Hepatocyte (in vitro differentiated cells): Measurements from ENCODE around the gene GFRA3.

Source experiments
- EZH2 ChIP-seq: fragments of 200-600 bp; sonication (generic); IDR thresholded peaks from 2 replicates; pipeline ENCODE4 v1.6.1; 2016; ENCODE audit warnings: antibody characterized with exemption, mild to moderate bottlenecking, borderline replicate concordance
- EZH2phosphoT487 ChIP-seq: fragments of 200-600 bp; sonication (generic); IDR thresholded peaks from one replicate; pipeline ENCODE4 v1.6.1; 2018; ENCODE audit warnings: antibody characterized with exemption, mild to moderate bottlenecking, low read depth, moderate library complexity; ENCODE audit not compliant: unreplicated experiment, severe bottlenecking
- TF ChIP-seq, protein P1 (sequence below): fragments of 200-600 bp; sonication (generic); IDR thresholded peaks from 2 replicates; pipeline ENCODE4 v1.5.1; 2016; ENCODE audit warnings: antibody characterized with exemption, mild to moderate bottlenecking; ENCODE audit not compliant: poor library complexity

DNA sequence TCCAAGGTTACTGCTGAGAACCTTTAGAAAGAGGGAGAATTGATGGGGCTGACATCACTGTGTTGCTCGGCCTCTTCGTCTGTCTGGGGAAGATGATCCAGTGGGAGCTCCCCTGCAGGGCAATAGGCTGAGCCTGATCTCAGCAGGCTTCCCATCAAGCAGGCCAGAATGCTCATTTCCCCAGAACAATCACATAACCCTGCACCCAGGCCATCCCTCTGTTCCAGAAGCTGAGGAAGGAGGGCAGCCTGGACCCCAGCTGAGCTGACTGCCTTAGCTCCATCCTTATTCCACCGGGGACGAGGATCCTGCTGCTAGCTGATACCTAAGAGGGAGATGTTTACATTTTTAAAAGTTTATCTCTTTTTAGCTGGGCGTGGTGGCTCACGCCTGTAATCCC lies 49.7 kb downstream of the GFRA3 start:
- TF ChIP-seq EZH2 (no peak), EZH2phosphoT487 (no peak)
- TF ChIP-seq, protein P1, sequence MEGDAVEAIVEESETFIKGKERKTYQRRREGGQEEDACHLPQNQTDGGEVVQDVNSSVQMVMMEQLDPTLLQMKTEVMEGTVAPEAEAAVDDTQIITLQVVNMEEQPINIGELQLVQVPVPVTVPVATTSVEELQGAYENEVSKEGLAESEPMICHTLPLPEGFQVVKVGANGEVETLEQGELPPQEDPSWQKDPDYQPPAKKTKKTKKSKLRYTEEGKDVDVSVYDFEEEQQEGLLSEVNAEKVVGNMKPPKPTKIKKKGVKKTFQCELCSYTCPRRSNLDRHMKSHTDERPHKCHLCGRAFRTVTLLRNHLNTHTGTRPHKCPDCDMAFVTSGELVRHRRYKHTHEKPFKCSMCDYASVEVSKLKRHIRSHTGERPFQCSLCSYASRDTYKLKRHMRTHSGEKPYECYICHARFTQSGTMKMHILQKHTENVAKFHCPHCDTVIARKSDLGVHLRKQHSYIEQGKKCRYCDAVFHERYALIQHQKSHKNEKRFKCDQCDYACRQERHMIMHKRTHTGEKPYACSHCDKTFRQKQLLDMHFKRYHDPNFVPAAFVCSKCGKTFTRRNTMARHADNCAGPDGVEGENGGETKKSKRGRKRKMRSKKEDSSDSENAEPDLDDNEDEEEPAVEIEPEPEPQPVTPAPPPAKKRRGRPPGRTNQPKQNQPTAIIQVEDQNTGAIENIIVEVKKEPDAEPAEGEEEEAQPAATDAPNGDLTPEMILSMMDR, result no peak
